EL (cell line): ENCODE measurements around the gene UACA.
A peak's percentile ranks its signal among the peaks of the same experiment; 100 is the strongest.
"Not testable (repeated sequence)": the region's sequence is repeated elsewhere in the genome, so short reads cannot be mapped to it uniquely, and the experiment has no call there.

Source experiments
- DNase-seq: peaks from one replicate; pipeline ENCODE4 v3.0.0-alpha.2; 2016

The UACA gene

DNA sequence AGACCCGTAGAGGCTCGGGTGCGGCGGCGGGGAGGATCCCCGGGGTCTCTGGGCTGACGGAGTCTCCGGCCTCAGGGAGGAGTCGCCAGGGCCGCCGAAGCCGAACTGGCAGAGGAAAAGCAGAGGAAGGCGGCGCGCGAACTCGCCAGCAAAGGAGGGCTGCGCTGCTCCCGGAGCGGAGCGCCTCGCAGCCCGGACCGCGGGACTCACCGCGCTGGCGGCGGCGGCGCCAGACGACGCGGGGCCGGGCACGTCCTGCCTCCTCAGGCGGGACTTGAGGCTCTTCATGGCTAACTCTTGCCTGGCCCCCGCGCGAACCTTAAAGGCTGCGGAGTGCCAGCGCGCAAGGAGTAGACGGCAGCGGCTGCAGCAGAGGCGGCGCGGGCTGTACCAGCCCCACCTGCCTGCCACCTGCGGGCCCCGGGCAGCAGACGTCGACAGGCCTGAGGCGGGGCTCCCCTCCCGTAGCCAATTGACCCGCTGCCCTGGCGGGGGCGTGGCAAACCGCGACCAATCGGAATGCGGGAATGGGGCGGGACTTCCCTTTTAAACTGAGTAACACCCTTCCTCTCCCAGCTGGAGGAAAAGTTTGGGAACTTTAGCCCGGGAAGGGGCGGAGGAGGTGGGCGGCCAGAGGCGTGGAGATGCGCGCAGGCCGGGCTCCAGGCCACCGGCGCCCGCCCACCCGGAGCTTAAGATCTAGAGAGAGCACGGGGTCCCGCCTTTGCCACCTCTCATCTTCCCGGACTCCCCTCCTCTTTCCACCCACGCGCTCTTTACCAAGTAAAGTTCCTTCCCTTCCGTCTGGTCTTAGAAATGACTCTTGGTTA lies at the start of gene UACA:
Gene UACA, minus strand, starts transcription at position 439 of the 830 bp plus-strand sequence. Its CDS starts 151 bp downstream, at position 288.
- DNase-seq, result peak; percentile 98

DNA sequence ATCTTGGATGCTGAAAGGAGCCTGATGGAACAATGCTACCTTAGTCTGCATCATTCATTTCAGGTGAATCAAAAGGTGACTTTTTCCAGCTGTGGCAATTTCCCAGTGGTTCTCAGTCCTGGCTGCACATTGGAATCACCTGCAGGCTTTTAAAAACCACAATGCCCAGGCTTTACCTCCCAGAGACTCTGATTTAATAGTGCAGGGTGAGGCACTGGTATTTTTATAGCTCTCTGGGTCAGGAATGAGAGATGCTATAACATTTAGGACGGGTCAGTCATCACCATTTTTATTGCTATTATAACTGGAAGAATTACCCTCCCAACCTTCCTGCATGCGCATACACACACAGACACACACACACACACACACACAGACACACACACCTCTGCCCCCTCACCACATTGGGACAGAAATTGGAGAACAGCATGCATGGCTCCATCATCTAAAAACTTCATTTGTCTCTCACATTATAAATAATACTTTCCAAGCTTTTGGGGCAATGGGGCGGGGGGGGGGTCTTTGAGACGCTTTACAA lies 49.5 kb upstream of the UACA start:
- no peak for DNase-seq

DNA sequence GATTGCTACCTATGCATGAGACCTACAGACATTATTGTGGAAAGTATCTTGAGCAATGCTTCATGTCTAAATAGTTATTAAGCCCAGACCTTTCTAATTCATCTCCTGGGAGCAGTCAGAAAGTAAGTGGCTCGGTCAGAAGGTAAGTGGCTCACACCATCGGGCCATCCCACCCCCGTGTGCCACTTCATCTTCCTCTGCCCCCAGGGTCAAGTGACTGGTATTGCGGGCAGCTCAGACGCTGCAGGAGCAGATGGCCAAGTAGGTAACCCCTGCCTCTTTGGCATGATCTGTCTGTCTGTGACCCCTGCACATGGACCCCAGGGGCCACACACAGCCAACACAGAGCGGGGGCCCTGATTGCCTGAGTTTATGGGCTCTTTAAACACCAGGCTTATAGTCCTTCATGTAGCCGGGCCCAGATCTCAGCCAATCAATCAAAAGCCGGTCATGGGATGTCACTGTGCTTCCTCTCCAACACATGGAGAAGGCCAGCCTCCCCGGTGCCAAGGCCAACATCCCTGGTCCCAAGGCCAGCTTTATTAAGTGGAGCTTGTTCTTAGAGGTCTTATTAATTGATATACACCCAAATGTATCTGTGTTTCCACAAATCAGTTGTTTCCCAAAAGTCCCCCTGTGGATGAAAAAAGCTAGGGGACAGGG lies 47.7 kb upstream of the UACA start:
- no peak for DNase-seq

- no peak for DNase-seq
These were observed 43.8 kb upstream of the UACA start for GRCh38 chr15:70806992-70807712.

- not testable (repeated sequence) for DNase-seq
These were observed 41.0 kb upstream of the UACA start for GRCh38 chr15:70804388-70804787.

- peak; percentile 93 for DNase-seq
These were observed 39.3 kb upstream of the UACA start for GRCh38 chr15:70802629-70803028.

GRCh38 chr15:70801109-70801508 lies 37.8 kb upstream of the UACA start:
- peak; percentile 24 for DNase-seq

DNA sequence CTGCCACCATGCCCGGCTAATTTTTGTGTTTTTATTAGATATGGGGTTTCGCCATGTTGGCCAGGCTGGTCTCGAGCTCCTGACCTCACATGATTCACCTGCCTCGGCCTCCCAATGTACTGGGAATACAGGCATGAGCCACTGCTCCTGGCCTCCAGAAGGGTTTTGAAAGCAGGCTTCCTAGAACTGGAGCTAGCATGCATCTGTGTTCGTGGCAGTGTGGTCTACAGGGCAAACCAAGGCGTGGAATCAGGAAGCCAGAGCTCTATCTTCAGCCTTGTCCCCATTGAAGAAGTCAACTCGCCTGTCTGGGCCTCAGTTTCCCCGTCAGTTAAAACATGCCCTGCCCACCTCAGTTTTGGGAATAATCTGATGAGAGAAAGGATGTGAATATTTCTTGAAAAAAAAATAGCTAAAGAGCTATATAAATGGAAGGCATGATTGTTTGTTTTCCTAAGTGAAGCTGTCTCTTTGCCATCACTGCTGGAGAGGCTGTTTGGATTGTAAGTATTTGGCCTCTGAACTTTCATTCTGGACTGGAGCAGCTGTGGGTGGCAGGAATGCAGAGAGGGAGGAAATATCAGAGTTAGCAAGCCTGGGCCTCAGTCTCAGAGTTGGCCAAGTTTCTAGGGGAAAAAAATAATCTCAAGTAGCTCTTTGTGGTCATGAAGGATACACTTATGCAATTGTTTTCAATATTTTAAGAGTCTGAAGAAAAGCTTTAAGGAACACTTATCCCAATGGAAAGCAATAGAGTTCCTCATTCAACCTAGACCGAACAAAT lies 36.5 kb upstream of the UACA start:
- DNase-seq, result peak; percentile 97

GRCh38 chr15:70797464-70797863 lies 34.1 kb upstream of the UACA start:
- no peak for DNase-seq

- no peak for DNase-seq
These were observed 33.4 kb upstream of the UACA start for GRCh38 chr15:70796516-70797310.

DNA sequence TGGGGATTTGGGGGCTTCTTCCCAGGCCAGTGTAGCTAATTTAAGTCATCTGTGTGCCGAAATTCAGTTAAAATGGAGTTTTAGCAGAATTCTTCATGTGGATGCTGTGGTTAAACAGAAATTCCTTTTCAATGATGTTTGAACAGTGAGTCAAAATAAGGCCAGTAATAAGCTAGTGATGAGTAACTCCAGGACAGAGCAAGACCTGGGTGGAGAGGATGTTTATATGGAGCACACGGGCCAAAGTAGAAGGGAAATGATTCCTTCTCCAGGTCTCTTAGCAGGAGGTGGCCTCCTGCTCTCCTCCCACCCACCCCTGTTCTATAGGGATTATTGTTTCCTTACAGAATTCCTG lies 31.9 kb upstream of the UACA start:
- peak; percentile 96 for DNase-seq

GRCh38 chr15:70794596-70795310 lies 31.4 kb upstream of the UACA start:
- peak; percentile 73 for DNase-seq

GRCh38 chr15:70793694-70794093 lies 30.3 kb upstream of the UACA start:
- no peak for DNase-seq

DNA sequence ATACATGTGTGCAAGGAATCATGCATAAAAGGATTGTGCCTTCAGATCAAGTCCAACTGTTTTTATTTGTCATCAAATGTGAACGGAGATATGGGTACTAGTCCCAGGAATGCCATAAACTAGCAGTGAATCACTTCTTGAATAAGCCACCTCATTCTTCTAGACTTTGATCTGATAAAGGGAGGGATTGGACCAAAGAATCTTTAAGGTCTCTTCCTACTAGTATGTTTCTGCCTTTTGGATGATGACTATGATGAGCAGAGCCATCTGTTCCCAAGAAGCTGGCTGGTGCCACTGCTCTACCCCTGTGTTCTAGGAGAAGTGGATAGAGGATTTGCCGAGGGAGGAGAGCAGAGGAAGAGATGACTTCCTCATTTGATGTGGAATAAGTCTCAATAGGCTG lies 28.8 kb upstream of the UACA start:
- peak; percentile 93 for DNase-seq

GRCh38 chr15:70791259-70791658 lies 27.9 kb upstream of the UACA start:
- no peak for DNase-seq

DNA sequence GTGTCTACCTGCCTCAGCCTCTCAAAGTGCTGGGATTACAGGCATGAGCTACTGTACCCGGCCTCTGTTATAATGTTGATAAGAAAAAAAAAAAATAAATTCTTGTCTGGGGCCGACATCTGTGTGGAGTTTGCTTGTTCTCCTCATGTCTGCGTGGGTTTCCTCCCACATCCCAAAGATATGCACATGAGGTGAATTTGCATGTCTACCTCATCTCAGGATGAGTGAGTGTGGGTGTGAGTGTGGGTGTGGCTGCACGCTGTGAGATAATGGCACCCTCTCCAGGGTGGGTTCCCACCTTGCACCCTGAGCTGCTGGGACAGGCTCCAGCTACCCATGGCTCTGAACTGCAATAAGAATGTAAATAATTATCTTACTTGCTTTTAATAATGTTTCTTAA lies 25.9 kb upstream of the UACA start:
- peak; percentile 41 for DNase-seq

DNA sequence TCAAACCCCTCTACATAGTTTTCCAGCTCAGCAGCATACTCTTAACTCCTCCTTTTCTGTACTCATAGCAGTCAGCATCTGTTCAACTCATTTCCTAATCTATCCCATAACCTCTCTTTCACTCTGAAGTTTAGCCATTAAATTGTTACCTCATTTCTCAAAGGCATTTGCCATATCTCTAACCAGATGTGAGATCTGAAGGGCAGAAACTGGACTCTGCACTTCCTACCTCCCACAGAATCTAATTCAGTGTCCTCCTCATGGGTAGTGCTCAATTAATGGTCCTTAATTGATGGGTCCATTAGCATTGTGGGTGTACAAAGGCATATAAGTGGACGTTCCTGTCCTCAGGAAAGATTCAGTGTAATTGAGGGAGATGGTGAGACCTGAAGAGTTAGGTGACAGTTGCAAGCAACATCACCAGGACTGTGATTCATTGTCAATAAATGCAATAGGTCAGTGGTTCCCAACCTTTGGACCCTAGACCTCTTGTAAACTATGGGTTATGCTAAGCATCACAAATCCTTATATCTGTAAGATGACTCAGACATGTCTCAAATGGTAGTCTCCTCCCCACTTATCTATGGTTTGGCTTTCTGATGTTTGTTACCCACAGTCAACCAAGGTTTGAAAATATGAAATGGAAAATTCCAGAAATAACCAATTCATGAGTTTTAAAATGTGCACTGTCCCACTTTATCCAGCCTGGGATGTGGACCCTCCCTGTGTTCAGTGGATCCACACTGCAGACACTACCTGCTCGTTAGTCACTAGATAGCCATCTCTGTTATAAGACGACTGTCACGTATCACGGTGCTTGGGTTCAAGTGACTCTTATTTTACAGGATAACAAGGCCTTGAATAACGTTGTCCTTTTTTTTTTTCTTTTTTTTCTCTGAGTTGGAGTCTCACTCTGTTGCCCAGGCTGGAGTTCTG lies 25.0 kb upstream of the UACA start:
- DNase-seq, result peak; percentile 93

GRCh38 chr15:70786996-70787395 lies 23.6 kb upstream of the UACA start:
- no peak for DNase-seq

- DNase-seq, result peak; percentile 78
These were observed 20.3 kb upstream of the UACA start for GRCh38 chr15:70783610-70784022.

DNA sequence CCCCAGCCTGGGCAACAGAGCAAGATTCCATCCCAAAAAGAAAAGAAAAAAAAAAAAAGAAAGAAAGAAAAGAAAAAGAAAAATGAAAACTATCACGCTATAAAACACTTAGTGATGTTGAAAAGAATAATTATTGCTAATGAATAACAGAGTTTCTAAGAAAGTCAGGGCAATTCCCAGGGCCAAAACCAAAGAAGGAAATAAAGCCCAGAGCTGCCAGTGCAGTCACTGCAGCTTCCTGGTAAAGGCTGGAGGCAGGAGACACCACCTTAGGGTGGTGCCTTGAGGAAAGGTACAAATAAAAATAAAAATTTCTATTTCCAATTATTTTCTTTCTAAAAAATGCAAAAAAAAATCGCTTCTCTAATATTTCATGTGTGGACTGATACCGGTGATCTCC lies 19.7 kb upstream of the UACA start:
- DNase-seq, result no peak
